ENCODE data around the gene GLRA1.
"Not testable (repeated sequence)": the region's sequence is repeated elsewhere in the genome, so short reads cannot be mapped to it uniquely, and the experiment has no call there.

GLRA1 gene

DNA sequence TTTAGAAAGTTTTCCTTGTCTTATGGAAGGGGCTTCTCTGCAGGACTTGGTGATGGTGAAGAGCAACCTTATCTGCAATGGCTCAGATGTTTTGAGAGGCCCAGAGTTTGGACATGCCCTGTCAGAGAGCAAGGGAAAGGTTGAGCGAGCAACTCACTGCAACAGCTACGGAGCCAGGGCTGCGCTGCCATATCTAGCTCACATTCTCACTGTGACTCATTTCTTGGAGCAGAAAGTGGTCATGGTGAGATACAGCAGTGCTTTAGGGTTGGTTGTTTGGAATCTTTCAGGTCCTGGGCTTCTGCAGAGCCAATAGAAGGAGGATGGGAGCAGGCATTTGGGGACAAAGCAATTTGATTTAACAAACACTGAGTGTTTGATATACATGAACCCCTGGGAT, 12.3 kb downstream of the GLRA1 start:
- DNase-seq: no peak

DNA sequence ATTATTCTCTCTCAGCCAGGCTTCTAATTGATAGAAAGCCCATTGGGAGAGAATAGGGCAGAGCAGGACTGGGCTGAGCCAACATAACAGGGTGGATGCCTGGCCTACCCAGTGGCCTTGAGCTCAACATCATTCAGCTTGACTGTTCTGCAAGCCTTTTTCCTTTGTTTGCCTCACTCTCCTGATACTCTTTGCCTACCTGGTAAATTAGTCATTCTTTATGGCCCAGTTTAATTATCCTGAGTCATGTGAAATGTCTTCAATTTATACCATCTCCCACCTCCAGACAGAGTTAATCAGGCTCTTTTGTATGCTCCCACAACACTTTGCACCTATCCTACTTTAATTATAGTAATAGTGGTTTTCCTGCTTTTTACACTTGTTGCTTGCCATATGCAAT, 13.6 kb downstream of the GLRA1 start:
- DNase-seq: no peak

- DNase-seq: no peak
These were observed 15.0 kb downstream of the GLRA1 start for GRCh38 chr5:151909628-151910027.

GRCh38 chr5:151906246-151906645, 18.4 kb downstream of the GLRA1 start:
- DNase-seq: no peak

DNA sequence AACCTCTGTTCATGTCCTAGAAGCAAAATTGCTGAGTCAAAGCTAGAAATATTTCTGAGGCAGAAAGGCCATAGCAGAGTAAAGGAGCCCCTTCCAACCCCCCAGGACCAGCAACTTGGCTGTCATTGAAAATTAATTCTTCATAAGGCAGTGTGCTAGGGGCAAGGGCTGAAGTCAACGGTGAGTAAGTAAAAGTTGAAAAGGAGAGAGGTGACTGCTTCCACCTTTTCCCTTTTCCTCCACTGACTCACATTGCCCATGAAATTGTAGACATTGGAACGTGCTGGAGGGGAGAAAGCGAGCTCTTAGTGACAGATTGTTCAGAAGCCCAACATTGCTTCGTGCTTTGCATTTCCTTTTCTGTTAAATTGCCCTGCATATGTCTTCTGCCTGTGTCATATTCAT, 19.1 kb downstream of the GLRA1 start:
- DNase-seq: no peak

DNA sequence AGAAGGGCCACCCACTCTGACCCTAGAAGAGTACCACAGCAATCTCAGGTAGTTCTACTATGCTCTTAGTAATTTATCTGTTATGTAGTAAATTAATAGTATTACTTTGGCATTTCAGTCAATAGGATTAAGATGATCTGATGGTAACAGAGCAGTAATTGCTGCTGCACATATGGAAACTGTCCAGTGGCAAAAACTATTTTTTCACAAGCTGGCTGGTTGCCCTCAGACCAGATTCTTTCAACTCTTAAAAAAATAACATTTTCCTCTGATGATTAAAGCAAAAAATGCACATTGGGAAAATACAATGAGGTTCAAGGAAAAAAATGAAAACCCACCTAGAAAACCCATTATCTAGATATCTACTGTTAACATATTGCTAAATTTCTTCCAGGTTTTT, 19.7 kb downstream of the GLRA1 start:
- DNase-seq: no peak

DNA sequence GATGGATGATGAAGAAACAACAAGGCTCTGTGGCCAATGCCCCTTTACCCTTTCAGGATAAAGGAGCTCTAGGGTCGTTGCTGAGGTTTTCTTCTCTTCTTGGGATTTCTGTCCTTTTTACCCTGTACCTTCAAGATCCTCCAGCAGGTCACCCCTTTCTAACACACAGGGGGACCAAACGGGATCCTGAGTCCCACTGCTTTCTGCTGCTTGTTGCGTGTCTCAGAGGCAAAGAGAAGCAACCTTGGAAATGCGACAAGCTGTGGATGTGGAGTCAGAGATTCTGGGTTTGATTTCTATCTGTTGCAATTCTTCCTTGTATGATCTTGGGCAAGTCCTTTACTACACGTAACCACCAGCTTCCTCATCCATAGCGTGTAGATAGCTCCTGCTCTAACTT, 20.5 kb downstream of the GLRA1 start:
- no peak for DNase-seq

- DNase-seq: no peak
These were observed 21.4 kb downstream of the GLRA1 start for GRCh38 chr5:151903243-151903653.

GRCh38 chr5:151902215-151902614, 22.4 kb downstream of the GLRA1 start:
- no peak for DNase-seq

DNA sequence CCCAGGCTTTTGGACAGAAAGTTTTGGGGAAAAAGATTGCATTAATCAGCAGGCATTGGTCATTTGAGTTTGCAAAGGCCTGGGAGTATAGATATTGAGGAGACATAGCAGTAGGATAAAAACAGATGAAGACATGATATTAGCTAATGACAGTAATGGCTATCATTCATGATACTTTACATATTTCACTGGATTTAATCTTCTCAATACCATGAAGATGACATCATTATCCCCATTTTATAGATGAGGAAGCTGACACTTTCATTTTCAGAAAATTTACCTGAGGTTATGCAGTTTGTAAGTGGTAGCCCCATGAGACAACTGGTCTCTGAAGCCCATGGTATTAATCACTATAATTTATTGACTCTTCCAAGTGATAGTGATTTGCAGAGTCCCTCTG, 23.0 kb downstream of the GLRA1 start:
- DNase-seq: no peak

- no peak for DNase-seq
These were observed 23.8 kb downstream of the GLRA1 start for GRCh38 chr5:151900891-151901290.

GRCh38 chr5:151899399-151899798, 25.3 kb downstream of the GLRA1 start:
- DNase-seq: no peak

DNA sequence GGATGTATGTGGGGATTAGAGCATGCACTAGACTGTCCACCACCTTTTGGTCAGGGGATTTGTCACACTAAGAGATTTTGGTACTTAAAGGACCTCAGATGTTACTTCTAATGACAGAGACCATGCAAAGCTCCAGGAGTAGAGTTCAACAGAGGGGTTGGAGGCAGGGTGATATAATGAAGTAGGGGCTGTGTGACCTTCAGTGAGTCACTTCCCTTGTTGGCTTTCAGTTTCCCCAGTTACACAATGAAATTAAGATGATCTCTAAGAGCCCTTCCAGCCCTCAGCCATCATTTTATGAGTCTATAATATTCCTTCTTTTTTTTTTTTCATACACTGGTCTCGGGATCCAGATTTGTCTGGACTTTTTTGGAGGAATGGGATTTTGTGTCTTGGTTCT, 26.8 kb downstream of the GLRA1 start:
- no peak for DNase-seq

DNA sequence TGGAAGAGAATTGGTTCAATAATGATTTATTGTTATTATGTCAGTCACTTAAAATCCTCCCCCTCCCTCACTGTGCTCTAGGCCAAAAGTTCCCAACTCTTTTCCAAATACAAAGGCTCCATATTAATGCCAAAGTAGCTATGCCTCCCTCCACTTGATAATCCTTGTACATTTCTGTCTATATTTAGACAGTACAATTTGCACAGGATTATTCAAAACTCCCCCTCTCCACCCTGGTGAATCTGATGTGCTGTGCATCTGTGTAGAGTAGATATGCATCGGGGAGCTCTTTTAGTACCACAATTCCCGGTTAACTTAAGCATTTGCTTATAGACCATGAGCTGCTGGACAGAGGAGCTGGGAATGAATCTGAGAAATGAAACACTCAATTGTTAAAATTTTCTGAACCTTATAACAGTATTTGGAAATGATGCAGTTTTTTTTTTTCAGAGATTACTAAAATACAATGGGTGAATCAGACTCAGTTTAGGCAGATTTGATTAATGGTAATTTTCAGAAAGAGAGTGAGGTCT, 27.6 kb downstream of the GLRA1 start:
- no peak for DNase-seq

DNA sequence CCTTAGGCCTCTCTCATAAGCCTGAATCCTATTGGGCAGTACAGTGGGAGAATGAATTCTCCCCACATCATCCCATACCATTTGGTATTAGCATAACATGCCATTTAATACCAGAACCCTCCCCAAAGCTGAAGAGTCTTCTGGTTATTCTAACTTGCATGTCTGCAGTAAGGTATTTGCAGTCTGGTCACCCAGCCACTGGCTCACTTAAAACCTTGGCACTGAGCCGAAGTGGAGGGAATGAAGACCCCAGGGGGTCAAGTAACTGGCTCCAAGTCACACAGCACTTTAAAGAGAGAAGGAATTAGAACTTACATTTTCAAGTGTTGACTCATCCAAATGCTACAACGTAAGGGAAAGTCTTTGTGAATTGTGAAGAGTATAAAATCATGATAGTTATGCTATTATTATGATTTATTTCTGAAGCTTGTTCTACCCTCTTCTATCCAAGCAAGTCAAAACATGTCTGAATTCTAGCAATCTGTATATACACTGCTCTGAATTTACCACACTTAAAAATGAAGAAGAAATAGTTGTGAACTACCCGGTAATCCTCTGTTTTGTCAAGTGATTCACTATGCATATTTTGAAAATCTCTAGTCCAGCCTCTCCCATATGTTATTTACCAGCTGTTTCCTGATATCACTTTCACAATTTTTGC, 28.5 kb downstream of the GLRA1 start:
- no peak for DNase-seq

- DNase-seq: no peak
These were observed 29.0 kb downstream of the GLRA1 start for GRCh38 chr5:151895660-151896030.

DNA sequence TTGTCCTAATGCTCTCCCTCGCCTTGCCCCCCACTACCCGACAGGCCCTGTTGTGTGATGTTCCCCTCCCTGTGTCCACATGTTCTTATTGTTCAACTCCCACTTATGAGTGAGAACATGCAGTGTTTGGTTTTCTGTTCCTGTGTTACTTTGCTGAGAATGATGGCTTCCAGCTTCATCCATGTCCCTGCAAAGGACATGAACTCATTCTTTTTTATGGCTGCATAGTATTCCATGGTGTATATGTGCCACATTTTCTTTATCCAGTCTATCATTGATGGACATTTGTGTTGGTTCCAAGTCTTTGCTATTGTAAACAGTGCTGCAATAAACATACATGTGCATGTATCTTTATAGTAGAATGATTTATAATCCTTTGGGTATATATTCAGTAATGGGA, 31.2 kb downstream of the GLRA1 start:
- DNase-seq: not testable (repeated sequence)

DNA sequence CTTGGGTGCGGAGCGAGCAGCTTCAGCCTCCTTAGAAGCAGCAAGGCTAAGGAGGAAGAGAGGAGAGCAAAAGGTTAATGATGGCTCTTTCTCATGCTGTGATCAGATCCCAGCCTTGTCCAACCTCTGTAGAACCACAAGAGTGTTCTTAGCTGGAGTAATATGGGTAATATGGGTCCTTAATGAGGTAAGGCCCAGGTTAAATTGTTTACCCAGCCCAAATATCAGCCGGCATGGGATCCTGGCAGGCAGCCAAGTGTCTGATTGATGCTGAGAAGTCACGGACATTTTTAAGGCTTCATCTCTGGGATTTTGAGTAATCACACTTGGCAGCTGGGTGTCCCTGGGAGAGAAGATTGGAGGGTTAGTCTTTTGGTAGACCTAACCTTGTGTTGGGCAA, 32.3 kb downstream of the GLRA1 start:
- DNase-seq: no peak

GRCh38 chr5:151890299-151890698, 34.4 kb downstream of the GLRA1 start:
- DNase-seq: no peak

- no peak for DNase-seq
These were observed 35.0 kb downstream of the GLRA1 start for GRCh38 chr5:151889614-151890013.

GRCh38 chr5:151886546-151887275, 37.9 kb downstream of the GLRA1 start:
- DNase-seq: no peak

DNA sequence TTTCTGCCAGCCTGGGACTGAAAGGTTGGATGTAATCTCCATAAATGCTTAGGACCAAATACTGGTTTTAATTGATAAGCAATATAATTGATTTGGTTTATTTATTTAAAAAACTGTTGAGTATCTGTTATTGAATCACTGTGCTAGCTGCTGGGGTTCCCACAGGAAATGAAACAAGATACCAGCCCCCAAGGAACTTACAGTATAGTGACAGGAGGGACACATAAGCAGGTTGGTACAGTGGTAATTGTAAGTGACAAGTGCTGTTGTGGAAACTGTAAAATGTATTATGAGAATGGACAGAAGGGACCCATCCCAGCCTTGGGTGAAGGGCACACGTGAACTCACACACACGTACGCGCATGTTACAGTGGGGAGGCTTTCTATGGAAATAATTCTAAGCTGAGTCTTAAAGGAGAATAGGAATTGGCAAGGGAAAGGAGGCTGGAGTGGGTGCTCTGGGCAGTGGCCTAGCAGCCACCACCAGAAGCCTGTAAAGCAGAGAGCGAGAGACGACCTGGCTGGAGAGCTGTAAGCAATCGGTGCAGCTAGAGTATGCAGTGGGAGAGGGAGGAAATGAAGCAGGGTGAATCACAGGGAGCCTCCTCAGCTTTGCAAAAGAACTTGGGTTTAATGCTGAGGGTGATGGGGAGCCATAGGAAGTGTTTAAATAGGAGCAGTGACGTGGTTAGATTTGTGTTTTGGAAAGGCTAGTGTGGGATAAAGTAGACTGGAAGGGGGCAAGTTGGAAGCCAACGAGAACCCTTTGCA, 39.3 kb downstream of the GLRA1 start:
- no peak for DNase-seq

DNA sequence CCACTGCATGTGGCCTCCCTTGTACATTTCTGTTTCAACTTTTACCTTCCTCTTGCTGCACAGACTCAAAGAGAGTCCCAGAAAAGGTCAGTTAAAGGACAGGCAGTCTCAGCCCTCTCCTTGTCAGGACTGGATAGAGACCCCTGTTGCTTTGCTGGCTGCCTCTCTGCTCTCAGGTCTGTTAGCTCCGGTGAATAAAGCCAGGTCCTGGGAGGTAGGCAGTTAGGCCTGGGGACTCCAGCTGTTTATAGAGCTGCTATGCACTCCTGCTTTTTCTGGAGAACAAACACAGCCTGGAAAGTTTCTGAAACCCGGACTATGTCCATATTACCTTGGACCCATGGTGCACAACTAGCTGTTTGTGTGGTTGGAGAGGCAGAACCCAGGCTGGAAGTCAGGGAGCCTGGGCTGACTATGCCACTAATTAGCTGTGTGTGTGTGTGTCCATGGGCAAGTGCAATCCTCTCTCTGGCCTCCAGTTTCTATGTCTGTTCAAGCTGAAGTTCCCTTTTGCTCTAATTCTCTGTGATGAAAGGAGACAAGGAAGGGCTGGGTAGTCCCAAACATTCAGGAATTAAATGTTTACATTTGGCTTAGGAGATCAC, 42.9 kb downstream of the GLRA1 start:
- DNase-seq: no peak
